ENCODE results near the gene PBX1. TPM values are rescaled to one million over a fixed set of nuclear protein-coding genes. Genes with fewer than 3 reads are reported as not detected.

PBX1 gene
- total RNA-seq, 3 donors from 2014 or later, result 64.5 to 126 (median 95.4) TPM

DNA sequence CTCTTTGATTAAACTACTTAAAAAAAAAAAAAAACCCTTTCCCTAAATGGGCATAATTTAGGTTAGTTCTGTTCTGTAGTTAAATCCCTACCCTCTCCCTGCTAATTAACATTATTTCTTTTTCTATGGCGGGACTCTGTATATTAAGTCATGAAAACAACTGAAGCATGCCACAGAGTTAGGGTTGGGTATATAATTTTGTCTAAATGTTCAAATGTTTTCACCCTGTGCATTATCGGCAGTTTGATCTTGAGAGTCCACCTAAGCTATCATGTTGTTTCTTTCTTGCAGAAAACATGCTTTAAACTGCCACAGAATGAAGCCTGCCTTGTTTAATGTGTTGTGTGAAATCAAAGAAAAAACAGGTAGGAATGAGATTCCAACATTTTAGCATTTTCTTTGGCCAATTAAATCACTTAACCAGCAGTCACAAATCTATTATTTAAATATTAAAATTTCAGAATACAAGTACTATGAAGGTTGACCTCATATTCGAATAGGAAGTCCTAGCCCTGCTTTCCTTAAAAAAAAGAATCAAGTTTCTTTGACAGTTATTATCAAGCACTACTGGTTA is 4.0 kb downstream of the PBX1 start:
- no peaks in the 10 kb centered on the region for H3K9me3 ChIP-seq
- peak overlapping the region; percentile 48 to 74 for H3K27ac ChIP-seq
- no peaks in the 10 kb centered on the region for H3K36me3 ChIP-seq
- H3K4me1 ChIP-seq, result peaks cover 0 to 7% of the 10 kb centered on the region in 2 donors
- TF ChIP-seq, protein P1, sequence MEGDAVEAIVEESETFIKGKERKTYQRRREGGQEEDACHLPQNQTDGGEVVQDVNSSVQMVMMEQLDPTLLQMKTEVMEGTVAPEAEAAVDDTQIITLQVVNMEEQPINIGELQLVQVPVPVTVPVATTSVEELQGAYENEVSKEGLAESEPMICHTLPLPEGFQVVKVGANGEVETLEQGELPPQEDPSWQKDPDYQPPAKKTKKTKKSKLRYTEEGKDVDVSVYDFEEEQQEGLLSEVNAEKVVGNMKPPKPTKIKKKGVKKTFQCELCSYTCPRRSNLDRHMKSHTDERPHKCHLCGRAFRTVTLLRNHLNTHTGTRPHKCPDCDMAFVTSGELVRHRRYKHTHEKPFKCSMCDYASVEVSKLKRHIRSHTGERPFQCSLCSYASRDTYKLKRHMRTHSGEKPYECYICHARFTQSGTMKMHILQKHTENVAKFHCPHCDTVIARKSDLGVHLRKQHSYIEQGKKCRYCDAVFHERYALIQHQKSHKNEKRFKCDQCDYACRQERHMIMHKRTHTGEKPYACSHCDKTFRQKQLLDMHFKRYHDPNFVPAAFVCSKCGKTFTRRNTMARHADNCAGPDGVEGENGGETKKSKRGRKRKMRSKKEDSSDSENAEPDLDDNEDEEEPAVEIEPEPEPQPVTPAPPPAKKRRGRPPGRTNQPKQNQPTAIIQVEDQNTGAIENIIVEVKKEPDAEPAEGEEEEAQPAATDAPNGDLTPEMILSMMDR (IDR thresholded peaks at IDR 0.05), result no peak
- TF ChIP-seq POLR2AphosphoS5 (IDR thresholded peaks at IDR 0.05) (no peak), POLR2A (IDR thresholded peaks at IDR 0.05) (no peak)
- no peak for DNase-seq (ENCODE audit: low spot score in 2 of 2)
- peak overlapping the region; percentile 56 to 90 (median 79) for H3K4me3 ChIP-seq
- intact Hi-C loops (cut with DNase I; ENCODE audit: low total_unique reads), result no loop called here
- no peaks in the 10 kb centered on the region for H3K27me3 ChIP-seq

DNA sequence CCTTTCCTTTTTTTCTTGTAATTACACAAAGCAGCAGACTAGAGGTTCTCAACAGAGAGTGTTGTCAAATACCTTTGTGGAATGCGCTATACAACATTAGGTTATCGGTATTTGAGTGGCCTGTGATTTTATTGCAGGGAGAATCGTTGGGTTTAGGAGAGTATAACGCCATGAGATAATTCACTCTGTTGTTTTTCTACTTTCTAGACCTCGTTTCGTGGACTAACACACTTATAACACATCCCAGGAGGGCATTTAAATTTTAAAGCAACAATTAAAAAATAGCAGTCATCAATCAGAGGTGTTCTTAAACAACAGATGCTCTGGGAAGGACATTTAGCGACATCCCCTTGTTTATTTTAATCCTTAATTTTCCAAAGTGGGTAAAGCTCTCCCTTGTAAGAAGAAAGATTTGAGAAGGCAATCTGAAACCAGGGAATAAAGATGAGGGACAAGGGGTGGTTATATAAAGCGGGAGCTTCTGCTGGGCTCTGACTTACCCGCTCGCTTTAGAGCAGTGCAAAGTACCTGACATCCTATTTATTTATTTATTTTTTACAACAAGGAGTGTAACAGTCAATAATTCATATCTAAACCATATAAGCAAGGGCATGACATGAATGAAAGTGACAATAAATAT is 4.9 kb downstream of the PBX1 start:
- H3K27me3 ChIP-seq, result no peaks in the 10 kb centered on the region
- H3K4me1 ChIP-seq, result peaks cover 0 to 8% of the 10 kb centered on the region in 2 donors
- no peaks in the 10 kb centered on the region for H3K36me3 ChIP-seq
- H3K9me3 ChIP-seq, result no peaks in the 10 kb centered on the region
- H3K27ac ChIP-seq, result peak overlapping the region; percentile 48 to 74
- TF ChIP-seq POLR2A (IDR thresholded peaks at IDR 0.05) (no peak), POLR2AphosphoS5 (IDR thresholded peaks at IDR 0.05) (no peak)
- TF ChIP-seq, protein P1 (IDR thresholded peaks at IDR 0.05), result no peak
- no peak for DNase-seq (ENCODE audit: low spot score in 2 of 2)
- H3K4me3 ChIP-seq, result peak overlapping the region; percentile 56 to 90 (median 79)
- intact Hi-C loops (cut with DNase I; ENCODE audit: low total_unique reads), result no loop called here

DNA sequence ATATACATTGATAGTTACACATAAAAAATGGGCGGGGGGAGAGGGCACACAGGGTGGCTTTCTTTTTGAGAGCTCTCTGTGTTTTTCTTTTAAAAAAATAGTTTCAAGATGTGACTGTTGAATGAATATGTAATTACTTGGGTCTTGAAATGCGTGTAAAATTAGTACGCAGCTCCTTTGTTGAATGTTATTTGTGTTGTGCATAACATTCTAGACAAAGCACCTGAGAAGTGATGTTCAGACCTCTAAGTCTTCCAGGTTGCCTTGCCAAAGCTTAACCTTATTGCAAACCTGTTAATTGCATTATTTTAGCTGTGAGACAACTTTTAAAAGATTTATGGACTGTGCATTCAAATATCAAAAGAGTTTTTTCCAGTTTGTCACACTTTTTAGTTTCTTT is 5.4 kb downstream of the PBX1 start:
- Histone ChIP-seq H3K4me1 (peaks cover 0 to 8% of the 10 kb centered on the region in 2 donors), H3K27me3 (no peaks in the 10 kb centered on the region), H3K9me3 (no peaks in the 10 kb centered on the region), H3K27ac (peak overlapping the region; percentile 48 to 74), H3K36me3 (no peaks in the 10 kb centered on the region), H3K4me3 (peak overlapping the region; percentile 56 to 90 (median 79))
- DNase-seq (ENCODE audit: low spot score in 2 of 2), result no peak
- TF ChIP-seq, protein P1 (IDR thresholded peaks at IDR 0.05), result no peak
- TF ChIP-seq POLR2AphosphoS5 (IDR thresholded peaks at IDR 0.05) (no peak), POLR2A (IDR thresholded peaks at IDR 0.05) (no peak)
- intact Hi-C loops (cut with DNase I; ENCODE audit: low total_unique reads), result no loop called here

DNA sequence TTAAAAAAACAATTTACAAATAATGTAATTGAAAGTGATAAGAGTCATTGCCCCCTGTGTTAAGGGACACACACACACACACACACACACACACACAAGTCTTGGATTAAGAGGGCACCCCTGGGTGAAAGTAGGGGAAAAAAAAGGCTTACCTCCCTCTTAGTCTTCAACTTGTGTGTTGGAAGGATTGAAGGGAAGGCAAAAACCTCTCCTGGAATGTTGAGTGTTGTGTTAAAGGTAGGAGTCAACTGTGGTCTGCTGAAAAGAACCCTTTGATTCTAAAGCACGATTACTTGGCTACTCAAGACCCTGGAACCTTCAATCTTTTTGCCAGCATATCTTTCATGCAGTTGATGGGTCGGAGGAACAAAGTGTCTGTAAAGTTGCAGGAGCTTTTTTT is 6.4 kb downstream of the PBX1 start:
- Histone ChIP-seq H3K4me1 (peaks cover 0 to 8% of the 10 kb centered on the region in 2 donors), H3K4me3 (peak overlapping the region; percentile 11 to 90 (median 79)), H3K27ac (peak overlapping the region; percentile 48 to 70), H3K27me3 (no peaks in the 10 kb centered on the region), H3K36me3 (no peaks in the 10 kb centered on the region), H3K9me3 (no peaks in the 10 kb centered on the region)
- no peak for DNase-seq (ENCODE audit: low spot score in 2 of 2)
- TF ChIP-seq POLR2AphosphoS5 (IDR thresholded peaks at IDR 0.05) (no peak), POLR2A (IDR thresholded peaks at IDR 0.05) (no peak)
- TF ChIP-seq, protein P1 (IDR thresholded peaks at IDR 0.05), result no peak
- intact Hi-C loops (cut with DNase I; ENCODE audit: low total_unique reads), result no loop called here

DNA sequence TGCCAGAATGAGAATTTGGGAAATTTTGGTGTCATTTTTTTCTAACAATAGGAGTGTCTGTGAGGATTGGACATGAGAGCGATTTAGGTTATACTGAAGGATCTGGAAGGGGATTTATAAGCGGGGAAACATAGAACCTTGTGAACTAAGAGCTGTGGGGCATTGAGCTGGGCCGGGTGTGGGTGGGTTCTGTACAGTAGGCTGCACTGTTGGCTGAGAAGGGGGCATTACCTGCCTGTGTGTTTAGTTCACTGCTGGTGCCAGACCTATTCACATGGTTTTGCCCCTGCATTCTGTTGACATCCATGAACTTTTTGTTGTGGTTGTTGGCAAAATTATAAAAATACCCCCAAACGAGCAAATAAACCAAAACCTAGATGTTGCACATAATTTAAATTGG is 8.8 kb downstream of the PBX1 start:
- H3K4me1 ChIP-seq, result peaks cover 0 to 8% of the 10 kb centered on the region in 2 donors
- TF ChIP-seq POLR2AphosphoS5 (IDR thresholded peaks at IDR 0.05) (no peak), POLR2A (IDR thresholded peaks at IDR 0.05) (no peak)
- TF ChIP-seq, protein P1 (IDR thresholded peaks at IDR 0.05), result no peak
- peak overlapping the region; percentile 33 to 65 for H3K27ac ChIP-seq
- H3K9me3 ChIP-seq, result no peaks in the 10 kb centered on the region
- no peaks in the 10 kb centered on the region for H3K36me3 ChIP-seq
- H3K27me3 ChIP-seq, result no peaks in the 10 kb centered on the region
- H3K4me3 ChIP-seq, result peak overlapping the region in 1 of 3 donors; percentile 2
- intact Hi-C loops (cut with DNase I; ENCODE audit: low total_unique reads), result no loop called here
- DNase-seq (ENCODE audit: low spot score in 2 of 2), result no peak

Data from breast epithelium (tissue), 4 donors.